NB4 (cell line): Measurements from ENCODE around the gene TMBIM6.

Source experiments
- CTCF ChIP-seq: IDR thresholded peaks from one replicate; pipeline ENCODE4 v1.5.1; 2012; ENCODE audit warnings: low read depth, low read length
- MAX ChIP-seq: IDR thresholded peaks from 2 replicates; pipeline ENCODE4 v1.6.1; 2011; ENCODE audit warnings: low read depth, low read length

GRCh38 chr12:49708851-49709250, 32.5 kb upstream of the TMBIM6 start:
- no peak for TF ChIP-seq CTCF
- no peak for TF ChIP-seq MAX
